SU-DHL-6 (cell line): ENCODE measurements around the gene FOSB.

Experiments
- H2AFZ ChIP-seq: fragments of 200-600 bp; sonication (generic); 2 replicates; pipeline ENCODE4 v1.6.1; 2014; ENCODE audit warnings: low read depth, mild to moderate bottlenecking, moderate library complexity, mixed read lengths, antibody characterized with exemption, low read length; ENCODE audit not compliant: severe bottlenecking
- H3F3A ChIP-seq: fragments of 200-600 bp; shearing (Covaris generic); 2 replicates; pipeline ENCODE4 v1.6.0; 2016; ENCODE audit warnings: antibody characterized with exemption, mild to moderate bottlenecking; ENCODE audit not compliant: insufficient read depth
- H3K27ac ChIP-seq: fragments of 200-600 bp; sonication (generic); 2 replicates; pipeline ENCODE4 v1.5.1; 2016; ENCODE audit warnings: low read depth, mild to moderate bottlenecking, low read length, moderate library complexity, mixed read lengths
- H3K27me3 ChIP-seq: fragments of 200-600 bp; sonication (generic), shearing (Covaris generic); 2 replicates; pipeline ENCODE4 v1.6.0; 2014; ENCODE audit warnings: mild to moderate bottlenecking, low read length
- H3K36me3 ChIP-seq: fragments of 200-600 bp; sonication (generic); 2 replicates; pipeline ENCODE4 v1.6.1; 2014; ENCODE audit warnings: mild to moderate bottlenecking, low read length, mixed read lengths
- H3K4me2 ChIP-seq: fragments of 300-600, 200-600 bp; shearing (Covaris generic), sonication (generic); 2 replicates; pipeline ENCODE4 v1.6.0; 2014; ENCODE audit warnings: low read length, low read depth, mild to moderate bottlenecking; ENCODE audit not compliant: poor library complexity, severe bottlenecking
- H3K4me3 ChIP-seq: fragments of 200-600 bp; sonication (generic); 2 replicates; pipeline ENCODE4 v1.5.1; 2014; ENCODE audit warnings: antibody characterized with exemption, low read length, mild to moderate bottlenecking, mixed read lengths; ENCODE audit not compliant: insufficient read depth, poor library complexity, severe bottlenecking
- H3K79me2 ChIP-seq: fragments of 200-600 bp; sonication (generic); 2 replicates; pipeline ENCODE4 v1.6.1; 2014; ENCODE audit warnings: mild to moderate bottlenecking, low read length, moderate library complexity; ENCODE audit not compliant: insufficient read depth
- H3K9ac ChIP-seq: fragments of 200-600 bp; sonication (generic); 2 replicates; pipeline ENCODE4 v1.7.0; 2014; ENCODE audit warnings: mild to moderate bottlenecking, low read length
- H3K9me2 ChIP-seq: fragments of 200-600 bp; sonication (generic); replicated peaks from 2 replicates; pipeline ENCODE4 v1.6.1; 2014; ENCODE audit warnings: low read length; ENCODE audit not compliant: insufficient read depth
- H3K9me3 ChIP-seq: fragments of 200-600 bp; sonication (generic); 2 replicates; pipeline ENCODE4 v1.6.1; 2014; ENCODE audit warnings: low read length, mixed read lengths; ENCODE audit not compliant: insufficient read depth
- H4K20me1 ChIP-seq: fragments of 200-600 bp; sonication (generic); 2 replicates; pipeline ENCODE4 v1.6.1; 2014; ENCODE audit warnings: low read depth, mild to moderate bottlenecking, antibody characterized with exemption, low read length, moderate library complexity, mixed read lengths
- EZH2phosphoT487 ChIP-seq: fragments of 200-600 bp; sonication (generic), shearing (Covaris generic); conservative IDR thresholded peaks from 2 replicates; pipeline ENCODE4 v1.6.1; 2018; ENCODE audit warnings: mild to moderate bottlenecking, antibody characterized with exemption, low read length, moderate library complexity, mixed read lengths
- TF ChIP-seq, protein P1 (sequence below): fragments of 200-600 bp; sonication (generic); IDR thresholded peaks from one replicate; pipeline ENCODE4 v1.5.1; 2017; ENCODE audit warnings: antibody characterized with exemption, mild to moderate bottlenecking, low read length, moderate library complexity; ENCODE audit not compliant: insufficient read depth, poor library complexity, severe bottlenecking

Gene FOSB

DNA sequence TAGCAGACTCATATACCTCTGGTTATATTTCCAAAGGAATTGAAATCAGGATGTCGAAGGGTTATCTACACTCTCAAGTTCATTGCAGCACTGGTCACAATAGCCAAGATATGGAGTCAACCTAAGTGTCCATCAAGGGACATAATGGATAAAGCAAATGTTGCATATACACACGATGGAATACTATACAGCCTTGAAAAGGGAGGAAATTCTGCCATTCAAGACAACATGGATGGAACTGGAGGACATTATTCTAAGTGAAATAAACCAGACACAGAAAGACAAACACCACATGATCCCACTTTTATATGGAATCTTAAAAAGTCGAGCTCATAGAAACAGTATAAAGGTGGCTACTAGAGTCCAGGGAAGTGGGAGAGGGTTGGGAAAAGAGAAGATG is 30.5 kb upstream of the FOSB start:
- no peak overlapping the region for H2AFZ ChIP-seq
- no peaks in the 10 kb centered on the region for H3K36me3 ChIP-seq
- no peaks in the 10 kb centered on the region for H3K9me2 ChIP-seq
- H3K9me3 ChIP-seq: no peaks in the 10 kb centered on the region
- no peaks in the 10 kb centered on the region for H3K27me3 ChIP-seq
- no peak overlapping the region for H3K4me3 ChIP-seq
- H3K4me2 ChIP-seq: no peak overlapping the region
- peaks cover 16% of the 10 kb centered on the region for H3F3A ChIP-seq
- H3K27ac ChIP-seq: no peak overlapping the region
- TF ChIP-seq, protein P1, sequence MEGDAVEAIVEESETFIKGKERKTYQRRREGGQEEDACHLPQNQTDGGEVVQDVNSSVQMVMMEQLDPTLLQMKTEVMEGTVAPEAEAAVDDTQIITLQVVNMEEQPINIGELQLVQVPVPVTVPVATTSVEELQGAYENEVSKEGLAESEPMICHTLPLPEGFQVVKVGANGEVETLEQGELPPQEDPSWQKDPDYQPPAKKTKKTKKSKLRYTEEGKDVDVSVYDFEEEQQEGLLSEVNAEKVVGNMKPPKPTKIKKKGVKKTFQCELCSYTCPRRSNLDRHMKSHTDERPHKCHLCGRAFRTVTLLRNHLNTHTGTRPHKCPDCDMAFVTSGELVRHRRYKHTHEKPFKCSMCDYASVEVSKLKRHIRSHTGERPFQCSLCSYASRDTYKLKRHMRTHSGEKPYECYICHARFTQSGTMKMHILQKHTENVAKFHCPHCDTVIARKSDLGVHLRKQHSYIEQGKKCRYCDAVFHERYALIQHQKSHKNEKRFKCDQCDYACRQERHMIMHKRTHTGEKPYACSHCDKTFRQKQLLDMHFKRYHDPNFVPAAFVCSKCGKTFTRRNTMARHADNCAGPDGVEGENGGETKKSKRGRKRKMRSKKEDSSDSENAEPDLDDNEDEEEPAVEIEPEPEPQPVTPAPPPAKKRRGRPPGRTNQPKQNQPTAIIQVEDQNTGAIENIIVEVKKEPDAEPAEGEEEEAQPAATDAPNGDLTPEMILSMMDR: no peak
- TF ChIP-seq EZH2phosphoT487: no peak
- H3K79me2 ChIP-seq: no peaks in the 10 kb centered on the region
- H3K9ac ChIP-seq: no peak overlapping the region
- H4K20me1 ChIP-seq: no peaks in the 10 kb centered on the region

DNA sequence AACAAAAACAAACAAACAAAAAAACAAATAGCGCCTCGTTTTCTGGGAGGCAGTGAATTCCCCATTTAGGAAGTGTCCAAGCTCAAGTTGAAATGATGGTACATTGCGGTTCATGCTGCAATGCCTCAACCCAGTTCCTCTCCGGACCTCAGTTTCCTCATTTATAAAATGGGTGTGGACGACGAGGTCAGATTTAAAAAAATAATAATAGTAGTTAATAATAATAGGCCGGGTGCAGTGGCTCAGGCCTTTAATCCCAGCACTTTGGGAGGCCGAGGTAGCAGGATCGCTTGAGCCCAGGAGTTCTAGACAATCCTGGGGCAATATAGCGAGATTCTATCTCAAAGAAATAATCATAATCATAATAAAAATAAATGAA is 28.6 kb upstream of the FOSB start:
- no peaks in the 10 kb centered on the region for H3K9me2 ChIP-seq
- H3K9ac ChIP-seq: peak overlapping the region; percentile 63
- no peaks in the 10 kb centered on the region for H3K36me3 ChIP-seq
- no peaks in the 10 kb centered on the region for H3K9me3 ChIP-seq
- H2AFZ ChIP-seq: peak overlapping the region; percentile 93
- no peak for TF ChIP-seq EZH2phosphoT487
- TF ChIP-seq, protein P1: no peak
- H3K79me2 ChIP-seq: no peaks in the 10 kb centered on the region
- peak overlapping the region; percentile 60; the same call in 1 of the 2 replicates for H3K27ac ChIP-seq
- H3K4me2 ChIP-seq: peak overlapping the region; percentile 91
- H3F3A ChIP-seq: peaks cover 16% of the 10 kb centered on the region
- H3K4me3 ChIP-seq: peak overlapping the region; percentile 68
- H4K20me1 ChIP-seq: no peaks in the 10 kb centered on the region
- H3K27me3 ChIP-seq: no peaks in the 10 kb centered on the region

DNA sequence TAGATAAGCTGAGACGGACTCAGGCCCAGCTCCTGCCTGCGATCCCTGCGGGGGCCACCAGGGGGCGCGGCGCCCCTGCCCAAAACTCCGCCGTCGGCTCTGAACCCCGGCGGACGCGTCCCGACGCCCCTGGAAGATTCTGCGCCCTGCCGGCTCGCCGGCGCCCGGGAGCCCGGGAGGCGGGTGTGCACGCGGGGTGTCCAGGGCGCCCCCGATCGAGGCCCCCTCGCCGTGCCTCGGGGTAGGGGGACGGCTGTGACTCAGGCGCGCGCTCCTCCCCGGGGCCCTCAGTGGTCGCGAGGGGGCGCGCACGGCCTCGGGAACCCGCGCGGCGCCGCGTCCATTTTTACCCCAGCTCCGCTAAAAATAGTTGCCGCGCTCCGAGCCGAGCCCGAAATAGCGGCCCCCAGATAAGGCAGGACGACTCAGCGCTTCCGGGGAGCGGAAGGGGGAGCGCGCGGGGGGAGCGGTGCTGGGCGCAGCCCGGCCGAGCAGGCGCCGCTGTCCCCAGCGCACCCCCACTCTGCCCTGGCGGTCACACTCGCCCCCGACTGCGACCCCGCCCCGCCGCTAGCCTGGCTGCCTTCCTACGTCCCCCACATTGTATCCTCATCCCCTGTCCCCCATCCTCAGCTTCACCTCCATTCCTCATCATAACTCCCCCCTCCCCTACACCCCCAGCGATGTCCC is 28.1 kb upstream of the FOSB start:
- Histone ChIP-seq H3K27me3 (no peaks in the 10 kb centered on the region), H3K27ac (peak overlapping the region; percentile 60), H2AFZ (peak overlapping the region; percentile 93), H3K79me2 (no peaks in the 10 kb centered on the region), H3K4me3 (peak overlapping the region; percentile 68), H4K20me1 (no peaks in the 10 kb centered on the region), H3K9ac (peak overlapping the region; percentile 63), H3K4me2 (peak overlapping the region; percentile 91), H3K9me2 (no peaks in the 10 kb centered on the region), H3K9me3 (no peaks in the 10 kb centered on the region), H3K36me3 (no peaks in the 10 kb centered on the region), H3F3A (peaks cover 16% of the 10 kb centered on the region)
- TF ChIP-seq EZH2phosphoT487: no peak
- TF ChIP-seq, protein P1: peak; percentile 97
